ENCODE data around the gene YARS1. TPM values are rescaled to one million over a fixed set of nuclear protein-coding genes. Genes with fewer than 3 reads are reported as not detected.

The YARS1 gene
- total and polyA plus RNA-seq, 2 of the 4 experiments (the other 2 are of a cell fraction), result 100 to 166 TPM

- Histone ChIP-seq H2AFZ (replicated peaks; ENCODE audit: low read length, poor library complexity) (no peak overlapping the region), H3K4me3 (ENCODE audit: insufficient read depth, low read depth, low read length) (no peak overlapping the region), H3K9me3 (ENCODE audit: control insufficient read depth, insufficient read depth, low read length) (no peaks in the 10 kb centered on the region), H3K27ac (ENCODE audit: insufficient read depth, low read length) (no peak overlapping the region), H3K9me1 (ENCODE audit: insufficient read depth, low read length) (peaks cover 4% of the 10 kb centered on the region), H2BK120ac (ENCODE audit: low read depth, low read length) (no peak overlapping the region), H4K8ac (ENCODE audit: low read depth in 2 of 2, low read length in 2 of 2) (no peak overlapping the region), H3K14ac (replicated peaks; ENCODE audit: low read depth, low read length) (no peak overlapping the region), H2AK9ac (replicated peaks; ENCODE audit: low read depth, low read length, poor library complexity) (no peak overlapping the region), H3K56ac (ENCODE audit: extremely low read depth, insufficient read depth, low read length) (no peak overlapping the region), H3K23ac (ENCODE audit: low read depth, low read length) (no peak overlapping the region), H3K9ac (ENCODE audit: low read depth, low read length) (no peak overlapping the region), H4K20me1 (ENCODE audit: insufficient read depth, low read length) (no peaks in the 10 kb centered on the region), H3K36me3 (ENCODE audit: control insufficient read depth, insufficient read depth, low read length) (peaks cover 4% of the 10 kb centered on the region; the same call in 1 of the 2 replicates), H2BK15ac (ENCODE audit: low read depth, low read length) (no peak overlapping the region), H3K27me3 (ENCODE audit: control insufficient read depth, insufficient read depth, low read length) (no peaks in the 10 kb centered on the region), H3K18ac (ENCODE audit: low read depth, low read length) (no peak overlapping the region; the same call in 1 of the 2 replicates), H4K5ac (ENCODE audit: low read depth, low read length) (no peak overlapping the region; the same call in 1 of the 2 replicates), H3K4ac (ENCODE audit: low read depth, low read length) (no peak overlapping the region), H2BK20ac (ENCODE audit: low read depth, low read length) (no peak overlapping the region), H3K4me2 (ENCODE audit: low read depth, low read length) (no peak overlapping the region), H2BK5ac (ENCODE audit: low read depth, low read length, poor library complexity, severe bottlenecking) (no peak overlapping the region), H4K91ac (ENCODE audit: insufficient read depth, low read depth, low read length) (no peak overlapping the region), H3K4me1 (ENCODE audit: control insufficient read depth, insufficient read depth, low read length) (peaks cover 18% of the 10 kb centered on the region), H3K79me1 (ENCODE audit: low read depth in 1 of 2, low read length in 2 of 2) (peaks cover 0 to 12% of the 10 kb centered on the region in 2 experiments; a peak in 3 of 4 replicates), H2AK5ac (ENCODE audit: low read depth, low read length) (no peak overlapping the region; the same call in 1 of the 2 replicates)
- intact Hi-C loops (cut with micrococcal nuclease) (no loop called here), dilution Hi-C loops (cut with HindIII; ENCODE audit: low sequenced_read_pairs, unreplicated experiment) (no loop called here), in situ Hi-C loops (cut with MboI; ENCODE audit: low sequenced_read_pairs) (loop anchor here (5.0 kb wide), 1 partner anchor 49 kb away; no protein-coding TSS in a partner anchor)
- ChIA-PET CTCF (no interaction called here), POLR2A (ENCODE audit: unreplicated experiment) (no interaction called here)
- WGBS, 2 experiments (ENCODE audit: extremely low coverage in 2 of 2, insufficient read length in 1 of 2), result no CpG with 5 or more reads among the region's 7 CpGs
- TF ChIP-seq BHLHE40 (IDR thresholded peaks at IDR 0.05; ENCODE audit: low read depth, low read length), result no peak
- TF ChIP-seq MAZ (IDR thresholded peaks at IDR 0.05; ENCODE audit: borderline replicate concordance, low read depth, low read length), result no peak
- TF ChIP-seq RAD21 (IDR thresholded peaks at IDR 0.05; ENCODE audit: low read length), result no peak
- TF ChIP-seq RCOR1 (IDR thresholded peaks at IDR 0.05; ENCODE audit: insufficient replicate concordance, low read length), result no peak
- TF ChIP-seq CEBPB (IDR thresholded peaks at IDR 0.05; ENCODE audit: low read depth, low read length), result no peak
- TF ChIP-seq ELK1 (IDR thresholded peaks at IDR 0.05; ENCODE audit: borderline replicate concordance, low read depth, low read length), result no peak
- TF ChIP-seq CHD1 (IDR thresholded peaks at IDR 0.05; ENCODE audit: low read depth, low read length), result no peak
- TF ChIP-seq MAFK (IDR thresholded peaks at IDR 0.05; ENCODE audit: low read depth, low read length), result no peak
- TF ChIP-seq MXI1 (IDR thresholded peaks at IDR 0.05; ENCODE audit: borderline replicate concordance, low read depth, low read length), result no peak
- no peak for TF ChIP-seq SMC3 (IDR thresholded peaks at IDR 0.05; ENCODE audit: low read depth, low read length)
- no peak for TF ChIP-seq USF2 (IDR thresholded peaks at IDR 0.05; ENCODE audit: low read depth, low read length)
- TF ChIP-seq FOS (IDR thresholded peaks at IDR 0.05; ENCODE audit: low read depth, low read length), result no peak
- TF ChIP-seq POLR2A (IDR thresholded peaks at IDR 0.05; ENCODE audit: low read depth, low read length), result no peak
- no peak for TF ChIP-seq NFE2L2 (IDR thresholded peaks at IDR 0.05; ENCODE audit: low read depth, low read length)
- TF ChIP-seq RFX5 (IDR thresholded peaks at IDR 0.05; ENCODE audit: low read depth, low read length), result no peak
- TF ChIP-seq CTCF (conservative IDR thresholded peaks at IDR 0.05; ENCODE audit: low read depth, low read length), result no peak
- BruUV-seq (replicated peaks), result no TSS peak
- DNase-seq, result no peak
- no peak for ATAC-seq (ENCODE audit: low read depth)
Observed at GRCh38 chr1:32766328-32766972, 50.7 kb downstream of the YARS1 start.
